ENCODE data around the gene PRKAR2B.

PRKAR2B gene

GRCh38 chr7:107014387-107015023, 30.0 kb upstream of the PRKAR2B start:
- DNase-seq (ENCODE audit: low read depth): no peak
- no peak for TF ChIP-seq MYC (IDR thresholded peaks at IDR 0.05; ENCODE audit: low read depth, low read length)
- TF ChIP-seq, protein P1, sequence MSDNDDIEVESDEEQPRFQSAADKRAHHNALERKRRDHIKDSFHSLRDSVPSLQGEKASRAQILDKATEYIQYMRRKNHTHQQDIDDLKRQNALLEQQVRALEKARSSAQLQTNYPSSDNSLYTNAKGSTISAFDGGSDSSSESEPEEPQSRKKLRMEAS (IDR thresholded peaks at IDR 0.05; ENCODE audit: low read depth, low read length): no peak
- TF ChIP-seq CTCF (IDR thresholded peaks at IDR 0.05; ENCODE audit: low read depth, low read length): no peak
- TF ChIP-seq POLR2A (IDR thresholded peaks at IDR 0.05; ENCODE audit: extremely low read depth, insufficient read length): no peak
- no peak overlapping the region for H3K4me3 ChIP-seq (ENCODE audit: low read depth, low read length)

DNA sequence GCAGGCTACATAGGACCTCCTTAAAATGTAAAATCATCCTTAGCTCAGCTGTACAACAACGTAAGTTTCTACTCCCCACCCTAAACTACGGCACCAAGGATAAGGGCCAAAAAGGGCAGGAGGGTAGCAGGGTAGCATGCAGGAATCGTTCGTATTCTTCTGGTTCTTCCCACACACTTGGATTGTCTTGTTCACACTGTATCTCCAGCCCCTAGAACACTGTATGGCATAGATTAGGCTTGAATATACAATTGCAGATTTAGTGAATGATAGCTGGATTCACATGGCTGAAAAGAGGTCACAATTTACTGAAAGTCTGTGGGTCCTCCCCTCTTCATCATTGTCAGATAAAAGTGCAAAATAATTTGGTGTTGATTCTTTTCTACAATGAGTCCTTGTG, 28.2 kb upstream of the PRKAR2B start:
- TF ChIP-seq POLR2A (IDR thresholded peaks at IDR 0.05; ENCODE audit: extremely low read depth, insufficient read length) (no peak), MYC (IDR thresholded peaks at IDR 0.05; ENCODE audit: low read depth, low read length) (no peak), CTCF (IDR thresholded peaks at IDR 0.05; ENCODE audit: low read depth, low read length) (no peak)
- TF ChIP-seq, protein P1 (IDR thresholded peaks at IDR 0.05; ENCODE audit: low read depth, low read length): no peak
- H3K4me3 ChIP-seq (ENCODE audit: low read depth, low read length): no peak overlapping the region
- no peak for DNase-seq (ENCODE audit: low read depth)

DNA sequence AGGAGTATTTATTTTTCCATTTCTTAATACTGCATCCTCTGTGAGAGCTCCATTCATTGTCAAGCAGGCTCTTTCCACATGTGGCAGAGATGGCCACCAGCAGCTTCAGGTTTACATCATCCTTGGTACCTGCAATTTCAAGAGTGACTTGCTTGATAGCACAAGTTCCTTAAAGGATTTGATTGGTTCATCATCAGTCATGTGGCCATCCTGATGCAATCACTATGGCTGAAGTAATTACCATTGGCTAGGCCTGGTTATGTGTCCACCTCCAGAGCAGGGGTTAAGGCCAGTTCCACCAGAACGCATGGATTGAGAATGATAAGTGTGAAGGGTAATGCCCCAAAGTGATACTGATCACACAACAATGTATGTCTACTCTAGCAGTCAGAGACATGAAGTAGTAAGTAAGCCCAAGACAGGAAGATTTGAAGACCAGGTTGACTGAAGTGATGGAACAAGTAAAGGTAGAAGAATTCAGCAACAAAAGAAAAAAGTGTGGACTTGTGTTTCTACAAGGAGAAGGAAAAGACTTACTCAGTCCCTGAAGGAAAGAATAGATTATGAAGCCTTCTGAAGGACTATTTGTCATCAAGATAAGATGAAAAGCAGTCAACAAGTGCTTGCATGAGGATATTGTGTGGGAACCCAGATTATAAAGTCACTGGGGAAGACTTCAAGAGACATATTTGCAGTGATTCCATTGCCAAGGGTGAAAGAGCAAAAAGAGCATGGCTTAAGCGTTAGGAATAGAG, 26.4 kb upstream of the PRKAR2B start:
- TF ChIP-seq POLR2A (IDR thresholded peaks at IDR 0.05; ENCODE audit: extremely low read depth, insufficient read length) (no peak), CTCF (IDR thresholded peaks at IDR 0.05; ENCODE audit: low read depth, low read length) (no peak)
- TF ChIP-seq, protein P1 (IDR thresholded peaks at IDR 0.05; ENCODE audit: low read depth, low read length): no peak
- no peak for DNase-seq (ENCODE audit: low read depth)
- no peak overlapping the region for H3K4me3 ChIP-seq (ENCODE audit: low read depth, low read length)

DNA sequence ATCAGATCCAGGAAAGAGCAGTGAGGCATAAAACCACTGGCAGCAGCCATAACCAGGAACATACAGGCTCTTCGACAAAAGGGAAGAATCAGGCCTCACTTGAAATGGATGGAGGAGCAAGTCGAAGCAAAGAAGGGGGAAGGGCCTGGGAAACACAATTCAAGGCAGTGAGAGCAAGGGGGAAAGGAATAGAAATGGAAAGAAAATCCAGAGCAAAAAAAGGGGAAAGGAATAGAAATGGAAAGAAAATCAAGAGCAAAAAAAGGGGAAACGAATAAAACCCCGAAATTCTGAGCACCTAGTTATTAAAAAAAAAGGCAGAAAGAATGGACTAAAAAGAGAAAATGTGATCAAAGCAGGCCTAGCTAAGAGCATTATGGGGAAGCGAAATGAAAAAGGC, 24.1 kb upstream of the PRKAR2B start:
- TF ChIP-seq MYC (IDR thresholded peaks at IDR 0.05; ENCODE audit: low read depth, low read length) (no peak), CTCF (IDR thresholded peaks at IDR 0.05; ENCODE audit: low read depth, low read length) (no peak), POLR2A (IDR thresholded peaks at IDR 0.05; ENCODE audit: extremely low read depth, insufficient read length) (no peak)
- TF ChIP-seq, protein P1 (IDR thresholded peaks at IDR 0.05; ENCODE audit: low read depth, low read length): no peak
- no peak for DNase-seq (ENCODE audit: low read depth)
- no peak overlapping the region for H3K4me3 ChIP-seq (ENCODE audit: low read depth, low read length)

GRCh38 chr7:107021600-107021999, 22.9 kb upstream of the PRKAR2B start:
- TF ChIP-seq CTCF (IDR thresholded peaks at IDR 0.05; ENCODE audit: low read depth, low read length): no peak
- no peak for TF ChIP-seq POLR2A (IDR thresholded peaks at IDR 0.05; ENCODE audit: extremely low read depth, insufficient read length)
- TF ChIP-seq MYC (IDR thresholded peaks at IDR 0.05; ENCODE audit: low read depth, low read length): no peak
- TF ChIP-seq, protein P1 (IDR thresholded peaks at IDR 0.05; ENCODE audit: low read depth, low read length): no peak
- no peak for DNase-seq (ENCODE audit: low read depth)
- no peak overlapping the region for H3K4me3 ChIP-seq (ENCODE audit: low read depth, low read length)

Data from NB4 (cell line).